Activated gamma-delta T cell (primary cell): Measurements from ENCODE around the gene FRAS1.
"Not testable (repeated sequence)": the region's sequence is repeated elsewhere in the genome, so short reads cannot be mapped to it uniquely, and the experiment has no call there.

Experiments
- DNase-seq: peaks from one replicate; lab custom pipeline; 2025; lab: John Stamatoyannopoulos, UW

FRAS1 gene

GRCh38 chr4:78439328-78439727, 382.2 kb downstream of the FRAS1 start:
- no peak for DNase-seq

GRCh38 chr4:78441756-78442155, 384.6 kb downstream of the FRAS1 start:
- DNase-seq = no peak

- no peak for DNase-seq
Measured at GRCh38 chr4:78446619-78447018, 389.5 kb downstream of the FRAS1 start.

- DNase-seq = no peak
Measured at GRCh38 chr4:78451407-78451806, 394.3 kb downstream of the FRAS1 start.

GRCh38 chr4:78454016-78454415, 396.9 kb downstream of the FRAS1 start:
- DNase-seq = no peak

GRCh38 chr4:78457751-78458150, 400.6 kb downstream of the FRAS1 start:
- DNase-seq = no peak

GRCh38 chr4:78459327-78459726, 402.2 kb downstream of the FRAS1 start:
- DNase-seq = no peak

- DNase-seq = no peak
Measured at GRCh38 chr4:78460368-78460767, 403.2 kb downstream of the FRAS1 start.

- DNase-seq = no peak
Measured at GRCh38 chr4:78464265-78464664, 407.1 kb downstream of the FRAS1 start.

GRCh38 chr4:78467223-78467622, 410.1 kb downstream of the FRAS1 start:
- DNase-seq = not testable (repeated sequence)

GRCh38 chr4:78468272-78468671, 411.1 kb downstream of the FRAS1 start:
- no peak for DNase-seq

- DNase-seq = no peak
Measured at GRCh38 chr4:78476108-78476704, 419.1 kb downstream of the FRAS1 start.

GRCh38 chr4:78477276-78477675, 420.2 kb downstream of the FRAS1 start:
- DNase-seq = no peak

- DNase-seq = no peak
Measured at GRCh38 chr4:78478523-78478922, 421.4 kb downstream of the FRAS1 start.

- no peak for DNase-seq
Measured at GRCh38 chr4:78480286-78480685, 423.2 kb downstream of the FRAS1 start.

- no peak for DNase-seq
Measured at GRCh38 chr4:78481180-78481579, 424.1 kb downstream of the FRAS1 start.

GRCh38 chr4:78482281-78482680, 425.2 kb downstream of the FRAS1 start:
- no peak for DNase-seq

- no peak for DNase-seq
Measured at GRCh38 chr4:78483811-78484210, 426.7 kb downstream of the FRAS1 start.

- no peak for DNase-seq
Measured at GRCh38 chr4:78484574-78484973, 427.5 kb downstream of the FRAS1 start.

- DNase-seq = no peak
Measured at GRCh38 chr4:78493731-78494130, 436.6 kb downstream of the FRAS1 start.

GRCh38 chr4:78496021-78496643, 439.0 kb downstream of the FRAS1 start:
- DNase-seq = no peak

GRCh38 chr4:78506260-78506659, 449.1 kb downstream of the FRAS1 start:
- not testable (repeated sequence) for DNase-seq

GRCh38 chr4:78509043-78509442, 451.9 kb downstream of the FRAS1 start:
- no peak for DNase-seq

GRCh38 chr4:78510108-78510507, 453.0 kb downstream of the FRAS1 start:
- DNase-seq = no peak
